ENCODE results near the gene CHRDL2. TPM values are rescaled to one million over a fixed set of nuclear protein-coding genes. Genes with fewer than 3 reads are reported as not detected.

The CHRDL2 gene
- total RNA-seq, 4 donors from 2014 or later = 2.2 to 20.9 (median 4.0) TPM

GRCh38 chr11:74675761-74676160 lies 55.5 kb downstream of the CHRDL2 start:
- no peak for TF ChIP-seq POLR2AphosphoS5 (IDR thresholded peaks at IDR 0.05)
- TF ChIP-seq EP300 (IDR thresholded peaks at IDR 0.05; ENCODE audit: low read depth) = no peak
- TF ChIP-seq, protein P1, sequence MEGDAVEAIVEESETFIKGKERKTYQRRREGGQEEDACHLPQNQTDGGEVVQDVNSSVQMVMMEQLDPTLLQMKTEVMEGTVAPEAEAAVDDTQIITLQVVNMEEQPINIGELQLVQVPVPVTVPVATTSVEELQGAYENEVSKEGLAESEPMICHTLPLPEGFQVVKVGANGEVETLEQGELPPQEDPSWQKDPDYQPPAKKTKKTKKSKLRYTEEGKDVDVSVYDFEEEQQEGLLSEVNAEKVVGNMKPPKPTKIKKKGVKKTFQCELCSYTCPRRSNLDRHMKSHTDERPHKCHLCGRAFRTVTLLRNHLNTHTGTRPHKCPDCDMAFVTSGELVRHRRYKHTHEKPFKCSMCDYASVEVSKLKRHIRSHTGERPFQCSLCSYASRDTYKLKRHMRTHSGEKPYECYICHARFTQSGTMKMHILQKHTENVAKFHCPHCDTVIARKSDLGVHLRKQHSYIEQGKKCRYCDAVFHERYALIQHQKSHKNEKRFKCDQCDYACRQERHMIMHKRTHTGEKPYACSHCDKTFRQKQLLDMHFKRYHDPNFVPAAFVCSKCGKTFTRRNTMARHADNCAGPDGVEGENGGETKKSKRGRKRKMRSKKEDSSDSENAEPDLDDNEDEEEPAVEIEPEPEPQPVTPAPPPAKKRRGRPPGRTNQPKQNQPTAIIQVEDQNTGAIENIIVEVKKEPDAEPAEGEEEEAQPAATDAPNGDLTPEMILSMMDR (IDR thresholded peaks at IDR 0.05) = no peak
- TF ChIP-seq POLR2A (IDR thresholded peaks at IDR 0.05) = no peak
- in situ Hi-C loops (cut with MboI; ENCODE audit: low pct_ligation_motif_present in 1 of 4, low pct_unique_long_range_greater_than_20kb in 1 of 4, low sequenced_read_pairs in 3 of 4) = no loop called here
- intact Hi-C loops (cut with DNase I; ENCODE audit: low total_unique reads) = no loop called here

DNA sequence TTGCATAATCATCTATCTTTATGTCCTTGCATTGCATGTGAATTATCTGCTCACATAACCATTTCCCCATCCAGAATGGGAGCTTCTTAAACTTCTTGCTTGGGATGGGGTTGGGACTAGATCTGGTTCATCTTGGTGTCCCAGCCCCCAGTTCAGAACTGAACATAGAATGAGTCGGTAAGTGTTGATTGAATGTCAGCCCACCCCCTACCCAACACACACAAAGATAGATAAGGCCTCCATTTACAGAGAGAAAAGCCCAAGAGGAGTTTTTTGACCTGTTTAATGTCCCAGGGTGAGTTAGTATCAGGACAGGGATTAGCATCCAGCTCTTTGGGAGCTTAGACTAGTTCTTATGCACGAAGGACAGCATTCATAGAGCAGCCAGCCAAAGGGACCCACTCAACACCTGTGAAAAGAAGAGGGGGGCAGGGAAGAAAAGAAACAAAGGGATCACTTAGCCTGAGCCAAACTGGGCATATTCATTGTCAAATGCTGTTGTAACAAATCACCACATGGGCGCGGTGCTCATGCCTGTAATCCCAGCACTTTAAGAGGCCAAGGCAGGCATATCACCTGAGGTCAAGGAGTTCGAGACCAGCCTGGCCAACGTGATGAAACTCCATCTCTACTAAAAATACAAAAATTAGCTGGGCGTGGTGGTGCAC lies 57.4 kb downstream of the CHRDL2 start:
- Histone ChIP-seq H3K4me3 (no peak overlapping the region), H3K27me3 (no peaks in the 10 kb centered on the region), H3K36me3 (no peaks in the 10 kb centered on the region), H3K27ac (peak overlapping the region; percentile 67 to 81 (median 74)), H3K9me3 (no peaks in the 10 kb centered on the region), H3K4me1 (peaks cover 3 to 15% (median 9%) of the 10 kb centered on the region in 4 donors)
- 81 to 100% methylated on average over 3 to 7 of the region's 7 CpGs for WGBS, 2 donors (ENCODE audit: low coverage in 1 of 2)
- in situ Hi-C loops (cut with MboI; ENCODE audit: low pct_ligation_motif_present in 1 of 4, low pct_unique_long_range_greater_than_20kb in 1 of 4, low sequenced_read_pairs in 3 of 4) (no loop called here), intact Hi-C loops (cut with DNase I; ENCODE audit: low total_unique reads) (no loop called here)
- DNase-seq = no peak
- TF ChIP-seq EP300 (IDR thresholded peaks at IDR 0.05; ENCODE audit: low read depth) = no peak
- no peak for TF ChIP-seq POLR2A (IDR thresholded peaks at IDR 0.05)
- TF ChIP-seq, protein P1 (IDR thresholded peaks at IDR 0.05) = no peak
- no peak for TF ChIP-seq POLR2AphosphoS5 (IDR thresholded peaks at IDR 0.05)

More at GRCh38 chr11:74675761-74676160, 55.5 kb downstream of the CHRDL2 start:
- Histone ChIP-seq H3K4me3 (no peak overlapping the region), H3K27ac (no peak overlapping the region), H3K9me3 (no peaks in the 10 kb centered on the region), H3K4me1 (peaks cover 3 to 15% (median 9%) of the 10 kb centered on the region in 4 donors), H3K36me3 (no peaks in the 10 kb centered on the region), H3K27me3 (no peaks in the 10 kb centered on the region)
- no peak for DNase-seq
- 78 to 88% methylated on average over 2 to 3 of the region's 3 CpGs for WGBS, 2 donors (ENCODE audit: low coverage in 1 of 2)

DNA sequence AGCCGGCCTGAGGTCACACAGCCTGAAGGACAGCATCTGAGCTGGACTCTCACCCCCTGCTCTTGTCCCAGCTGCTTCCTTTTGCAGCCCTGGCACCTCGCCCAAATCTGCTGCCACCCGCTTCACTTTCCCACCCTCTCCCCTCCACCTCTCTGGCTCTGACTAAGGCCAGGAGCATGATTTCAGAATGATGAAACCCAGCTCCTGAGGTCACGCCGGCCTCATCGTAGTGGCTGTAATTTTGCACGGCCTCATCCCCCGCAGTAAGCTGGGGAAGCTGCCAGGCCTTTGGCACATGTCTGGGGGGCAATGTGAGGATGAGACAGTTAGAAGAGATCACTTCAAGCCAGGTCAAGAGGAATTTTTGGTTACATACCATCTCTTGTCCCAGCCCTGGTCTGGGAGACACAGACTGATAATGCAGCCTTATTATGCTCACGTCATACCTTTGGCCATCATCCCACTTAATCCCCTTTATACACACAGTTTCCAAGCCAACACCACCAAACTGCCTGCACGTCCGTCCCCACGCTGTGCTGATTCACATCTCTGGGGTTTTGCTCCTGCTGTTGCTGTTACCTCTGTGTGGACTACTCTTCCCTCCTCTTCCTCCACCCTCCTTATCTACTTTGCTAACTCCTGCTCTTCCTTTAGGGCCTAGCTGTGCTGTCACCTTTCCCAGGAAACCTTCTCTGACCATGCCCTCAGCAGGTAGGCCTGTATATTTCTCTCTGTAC lies 58.1 kb downstream of the CHRDL2 start:
- Histone ChIP-seq H3K36me3 (no peaks in the 10 kb centered on the region), H3K27me3 (no peaks in the 10 kb centered on the region), H3K9me3 (no peaks in the 10 kb centered on the region), H3K27ac (peak overlapping the region; percentile 67 to 81 (median 74)), H3K4me1 (peaks cover 3 to 15% (median 9%) of the 10 kb centered on the region in 4 donors), H3K4me3 (no peak overlapping the region)
- in situ Hi-C loops (cut with MboI; ENCODE audit: low pct_ligation_motif_present in 1 of 4, low pct_unique_long_range_greater_than_20kb in 1 of 4, low sequenced_read_pairs in 3 of 4) = no loop called here
- peak; percentile 59 for DNase-seq
- intact Hi-C loops (cut with DNase I; ENCODE audit: low total_unique reads) = no loop called here
- TF ChIP-seq POLR2A (IDR thresholded peaks at IDR 0.05) (no peak), EP300 (IDR thresholded peaks at IDR 0.05; ENCODE audit: low read depth) (no peak), POLR2AphosphoS5 (IDR thresholded peaks at IDR 0.05) (peak; percentile 45 to 66 (median 52))
- 58 to 85% methylated on average over 5 to 12 of the region's 12 CpGs for WGBS, 2 donors (ENCODE audit: low coverage in 1 of 2)

GRCh38 chr11:74672332-74672955 lies 58.8 kb downstream of the CHRDL2 start:
- intact Hi-C loops (cut with DNase I; ENCODE audit: low total_unique reads) = no loop called here
- DNase-seq = no peak
- in situ Hi-C loops (cut with MboI; ENCODE audit: low pct_ligation_motif_present in 1 of 4, low pct_unique_long_range_greater_than_20kb in 1 of 4, low sequenced_read_pairs in 3 of 4) = no loop called here
- Histone ChIP-seq H3K9me3 (no peaks in the 10 kb centered on the region), H3K4me1 (peaks cover 3 to 15% (median 9%) of the 10 kb centered on the region in 4 donors), H3K4me3 (no peak overlapping the region), H3K27me3 (no peaks in the 10 kb centered on the region), H3K36me3 (no peaks in the 10 kb centered on the region), H3K27ac (peak overlapping the region; percentile 67 to 81 (median 74))
- 59 to 62% methylated on average over 3 to 4 of the region's 4 CpGs for WGBS, 2 donors (ENCODE audit: low coverage in 1 of 2)
- TF ChIP-seq EP300 (IDR thresholded peaks at IDR 0.05; ENCODE audit: low read depth) = no peak
- no peak for TF ChIP-seq POLR2A (IDR thresholded peaks at IDR 0.05)
- TF ChIP-seq, protein P1 (IDR thresholded peaks at IDR 0.05) = no peak
- no peak for TF ChIP-seq POLR2AphosphoS5 (IDR thresholded peaks at IDR 0.05)
